Body of pancreas (tissue), 4 donors: ENCODE results near the gene SPG21. TPM values are rescaled to one million over a fixed set of nuclear protein-coding genes. Genes with fewer than 3 reads are reported as not detected.

Experiments used
- ATAC-seq: fragments of 150-250 bp; one replicate; pipeline ENCODE4 v1.9.1; 2016
- DNase-seq, 4 donors: peaks; one replicate each; pipeline ENCODE4 v3.0.0-alpha.2; 2019
- H3K27ac ChIP-seq, 4 donors: fragments of 200-600 bp; sonication (generic); 1 replicate in 3 of 4; 2 replicates in 1 of 4; pipeline versions ENCODE4 v1.5.1 to v1.6.1; 2016 to 2019; ENCODE audit warnings: mild to moderate bottlenecking in 1 of 4, mixed read lengths in 1 of 4, moderate library complexity in 1 of 4
- H3K27me3 ChIP-seq, 2 donors: fragments of 200-600 bp; sonication (generic); one replicate each; pipeline ENCODE4 v1.6.0; 2016; ENCODE audit warnings: mild to moderate bottlenecking in 1 of 2
- H3K36me3 ChIP-seq, 2 donors: fragments of 200-600 bp; sonication (generic); replicated peaks in 1 of 2; 2 replicates each; pipeline ENCODE4 v1.5.1; 2016; ENCODE audit warnings: low read depth in 2 of 2; ENCODE audit not compliant: insufficient read depth in 1 of 2
- H3K4me1 ChIP-seq: fragments of 200-600 bp; sonication (generic); one replicate; pipeline ENCODE4 v1.6.0; 2016
- H3K4me3 ChIP-seq, 2 donors: fragments of 200-600 bp; sonication (generic); 1 replicate in 1 of 2; 2 replicates in 1 of 2; pipeline ENCODE4 v1.5.1; 2016 to 2019
- H3K9me3 ChIP-seq, 3 donors: fragments of 200-600 bp; sonication (generic); 1 replicate in 2 of 3; 2 replicates in 1 of 3; pipeline ENCODE4 v1.5.1; 2016
- CTCF ChIP-seq, 7 experiments: fragments of 450-650 bp in 4 of 7; fragments of 200-600 bp in 3 of 7; sonication (generic) in 3 of 7; IDR thresholded peaks; one replicate each; pipeline ENCODE4 v1.5.1; 2016 to 2019; ENCODE audit warnings: antibody characterized with exemption in 7 of 7
- POLR2A ChIP-seq, 3 donors: fragments of 450-650 bp; IDR thresholded peaks; one replicate each; pipeline ENCODE4 v1.6.1; 2016; ENCODE audit warnings: antibody characterized with exemption in 3 of 3, mild to moderate bottlenecking in 2 of 3
- WGBS, 2 donors: methylation state at CpG; one replicate each; pipeline ENCODE4 v1.1.5; 2017; 5-methylcytosine and 5-hydroxymethylcytosine counted together
- intact Hi-C: fragments of 100-400 bp; cut with DNase I; formaldehyde crosslinking; loops from one replicate; pipeline ENCODE4 v1.15.1; 2023
- total RNA-seq, 2 donors: library from RNA; depleted of rRNA; stranded (reverse); fragments of >200 nt; gene quantifications; one replicate each; pipeline ENCODE4 v1.1.0, GENCODE V29; 2016

The SPG21 gene
- total RNA-seq, 2 donors from 2014 or later, result 33.0 to 46.4 TPM

- Histone ChIP-seq H3K4me1 (no peaks in the 10 kb centered on the region), H3K4me3 (no peak overlapping the region), H3K9me3 (no peaks in the 10 kb centered on the region), H3K27ac (no peak overlapping the region), H3K27me3 (no peaks in the 10 kb centered on the region), H3K36me3 (no peaks in the 10 kb centered on the region)
- ATAC-seq, result no peak
- DNase-seq, result no peak
- intact Hi-C loops, result no loop called here
- 88 to 89% methylated on average over 8 to 13 of the region's 13 CpGs for WGBS, 2 donors
- TF ChIP-seq POLR2A (IDR thresholded peaks at IDR 0.05), result no peak
- no peak for TF ChIP-seq CTCF (IDR thresholded peaks at IDR 0.05)
Observed at GRCh38 chr15:64925335-64926330, 64.1 kb downstream of the SPG21 start.

- Histone ChIP-seq H3K4me1 (no peaks in the 10 kb centered on the region), H3K27me3 (no peaks in the 10 kb centered on the region), H3K9me3 (no peaks in the 10 kb centered on the region), H3K27ac (no peak overlapping the region), H3K4me3 (no peak overlapping the region), H3K36me3 (no peaks in the 10 kb centered on the region)
- TF ChIP-seq CTCF (IDR thresholded peaks at IDR 0.05) (no peak), POLR2A (IDR thresholded peaks at IDR 0.05) (no peak)
- ATAC-seq, result no peak
- no peak for DNase-seq
- intact Hi-C loops, result no loop called here
- 86 to 90% methylated on average over 2 of the region's 2 CpGs for WGBS, 2 donors
Observed at GRCh38 chr15:64923546-64923945, 66.2 kb downstream of the SPG21 start.

GRCh38 chr15:64921711-64922110 is 68.0 kb downstream of the SPG21 start:
- intact Hi-C loops, result no loop called here
- Histone ChIP-seq H3K4me1 (no peaks in the 10 kb centered on the region), H3K36me3 (no peaks in the 10 kb centered on the region), H3K27me3 (no peaks in the 10 kb centered on the region), H3K27ac (no peak overlapping the region), H3K4me3 (no peak overlapping the region), H3K9me3 (no peaks in the 10 kb centered on the region)
- ATAC-seq, result no peak
- no peak for DNase-seq
- 78 to 82% methylated on average over 6 of the region's 6 CpGs for WGBS, 2 donors
- TF ChIP-seq POLR2A (IDR thresholded peaks at IDR 0.05) (no peak), CTCF (IDR thresholded peaks at IDR 0.05) (no peak)

GRCh38 chr15:64919721-64920120 is 70.0 kb downstream of the SPG21 start:
- Histone ChIP-seq H3K9me3 (no peaks in the 10 kb centered on the region), H3K4me1 (no peaks in the 10 kb centered on the region), H3K36me3 (no peaks in the 10 kb centered on the region), H3K4me3 (no peak overlapping the region), H3K27me3 (no peaks in the 10 kb centered on the region), H3K27ac (no peak overlapping the region)
- 91 to 93% methylated on average over 4 of the region's 4 CpGs for WGBS, 2 donors
- ATAC-seq (no peak), DNase-seq (no peak)
- no peak for TF ChIP-seq POLR2A (IDR thresholded peaks at IDR 0.05)
- no peak for TF ChIP-seq CTCF (IDR thresholded peaks at IDR 0.05)
- intact Hi-C loops, result no loop called here
